ENCODE results near the gene MGAT2.
"Not testable (repeated sequence)": the region's sequence is repeated elsewhere in the genome, so short reads cannot be mapped to it uniquely, and the experiment has no call there.

MGAT2 gene

GRCh38 chr14:49612251-49612650 is 8.3 kb upstream of the MGAT2 start:
- no peak for DNase-seq (ENCODE audit: low read depth)

GRCh38 chr14:49612671-49613070 is 7.9 kb upstream of the MGAT2 start:
- no peak for DNase-seq (ENCODE audit: low read depth)

GRCh38 chr14:49614196-49614595 is 6.4 kb upstream of the MGAT2 start:
- no peak for DNase-seq (ENCODE audit: low read depth)

GRCh38 chr14:49615776-49616175 is 4.8 kb upstream of the MGAT2 start:
- no peak for DNase-seq (ENCODE audit: low read depth)

- no peak for DNase-seq (ENCODE audit: low read depth)
These were observed 2.6 kb upstream of the MGAT2 start for GRCh38 chr14:49617852-49618519.

GRCh38 chr14:49619273-49619672 is 1.3 kb upstream of the MGAT2 start:
- not testable (repeated sequence) for DNase-seq (ENCODE audit: low read depth)

GRCh38 chr14:49619730-49620129 is 869 bp upstream of the MGAT2 start:
- no peak for DNase-seq (ENCODE audit: low read depth)

- peak; percentile 35 for DNase-seq (ENCODE audit: low read depth)
These were observed 699 bp downstream of the MGAT2 start for GRCh38 chr14:49621114-49621881.

- DNase-seq (ENCODE audit: low read depth) = no peak
These were observed 1.5 kb downstream of the MGAT2 start for GRCh38 chr14:49622022-49622607.

- DNase-seq (ENCODE audit: low read depth) = no peak
These were observed 2.8 kb downstream of the MGAT2 start for GRCh38 chr14:49623387-49623786.

GRCh38 chr14:49623941-49624839 is 3.6 kb downstream of the MGAT2 start:
- no peak for DNase-seq (ENCODE audit: low read depth)

- peak; percentile 89 for DNase-seq (ENCODE audit: low read depth)
These were observed 13.3 kb downstream of the MGAT2 start for GRCh38 chr14:49633640-49634546.

GRCh38 chr14:49634547-49635334 is 14.1 kb downstream of the MGAT2 start, which contains the start of gene DNAAF2:
Gene DNAAF2 (minus strand): TSS chr14:49635244. CDS start chr14:49635149, 95 bp downstream.
- peak; percentile 63 for DNase-seq (ENCODE audit: low read depth)

GRCh38 chr14:49636866-49637265 is 16.3 kb downstream of the MGAT2 start:
- no peak for DNase-seq (ENCODE audit: low read depth)

GRCh38 chr14:49637534-49638078 is 17.0 kb downstream of the MGAT2 start:
- no peak for DNase-seq (ENCODE audit: low read depth)

GRCh38 chr14:49640540-49641417 is 20.2 kb downstream of the MGAT2 start:
- DNase-seq (ENCODE audit: low read depth) = no peak

- DNase-seq (ENCODE audit: low read depth) = no peak
These were observed 21.1 kb downstream of the MGAT2 start for GRCh38 chr14:49641697-49642129.

GRCh38 chr14:49642163-49642562 is 21.6 kb downstream of the MGAT2 start:
- DNase-seq (ENCODE audit: low read depth) = no peak

GRCh38 chr14:49653508-49653907 is 32.9 kb downstream of the MGAT2 start:
- DNase-seq (ENCODE audit: low read depth) = no peak

Measured in T follicular helper cell (primary cell).